GM12892 (cell line): Measurements from ENCODE around the gene PC.

ENCODE experiments used
- POLR2A ChIP-seq: IDR thresholded peaks from 2 replicates; pipeline ENCODE4 v1.6.1; 2011; ENCODE audit warnings: low read depth, low read length, control low read depth
- POLR2AphosphoS5 ChIP-seq: IDR thresholded peaks from 2 replicates; pipeline ENCODE4 v1.6.1; 2011; ENCODE audit warnings: low read depth, low read length, control low read depth
- TAF1 ChIP-seq: IDR thresholded peaks from 2 replicates; pipeline ENCODE4 v1.6.1; 2011; ENCODE audit warnings: low read depth, mild to moderate bottlenecking, control low read depth, low read length, borderline replicate concordance

GRCh38 chr11:66951135-66951534, 7.0 kb downstream of the PC start:
- TF ChIP-seq POLR2AphosphoS5 (no peak), POLR2A (no peak), TAF1 (no peak)
